Stimulated activated CD8-positive, alpha-beta memory T cell treated with anti-CD3 and anti-CD28 coated beads, Interleukin-12 subunit alpha, Interleukin-12 subunit beta, amount 100 ng/mL, for 4 hours (primary cell): Measurements from ENCODE around the gene MSI2.

Experiments
- DNase-seq: peaks from one replicate; pipeline ENCODE4 v3.0.0-alpha.2; 2020; ENCODE audit warnings: low read depth

Gene MSI2

DNA sequence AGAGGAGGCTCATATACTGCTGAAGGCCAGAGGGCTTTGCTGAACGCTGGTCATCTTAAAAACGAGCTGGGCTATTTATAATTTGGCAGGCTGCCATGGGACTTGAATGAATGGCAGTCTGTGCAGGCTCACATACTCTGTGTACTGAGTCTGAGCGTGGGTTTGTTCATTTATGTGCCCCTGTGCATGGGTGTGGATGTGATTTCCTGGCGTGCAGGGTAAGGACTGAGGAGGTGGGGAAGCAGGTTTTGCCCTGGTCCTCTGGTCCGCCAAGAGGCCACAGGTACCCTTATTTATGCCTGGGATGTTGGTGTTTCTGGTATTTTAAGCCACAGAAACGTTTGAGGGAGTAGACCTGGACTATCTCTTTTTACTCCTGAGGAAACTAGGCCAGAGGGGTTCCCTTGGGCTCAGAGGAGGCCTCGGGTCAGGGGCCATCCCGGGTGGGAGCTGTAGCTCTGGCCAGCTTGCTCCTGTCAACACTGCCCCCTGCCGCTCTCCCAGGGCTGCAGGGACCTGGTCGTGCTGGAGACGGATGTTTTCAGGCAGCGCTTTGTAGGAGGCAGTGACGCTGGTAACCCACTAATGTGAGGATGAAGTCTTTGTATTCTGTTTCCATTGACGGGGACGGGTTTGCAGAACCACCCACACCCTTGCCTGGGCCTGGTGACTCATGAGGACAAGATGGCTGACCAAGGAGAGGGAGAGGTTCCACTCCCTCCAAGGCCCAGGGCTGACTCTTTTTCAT, 184.4 kb downstream of the MSI2 start:
- DNase-seq, result peak; percentile 56

DNA sequence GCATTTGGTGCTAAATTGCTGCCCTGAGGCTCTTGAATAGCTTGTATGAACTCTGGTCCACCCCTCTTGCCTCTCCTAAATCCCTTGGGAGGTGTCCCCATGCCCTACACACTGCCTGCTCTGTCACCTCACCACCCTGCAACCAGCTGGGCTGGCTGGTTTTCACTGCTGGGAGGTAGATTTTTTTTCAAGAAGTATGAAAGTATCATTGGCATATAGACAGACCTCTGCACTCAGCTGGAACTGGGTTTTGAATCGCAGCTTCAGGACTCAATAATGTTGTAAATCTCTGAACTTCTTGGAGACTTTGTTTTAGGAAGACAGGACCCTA, 184.9 kb downstream of the MSI2 start:
- DNase-seq, result no peak

DNA sequence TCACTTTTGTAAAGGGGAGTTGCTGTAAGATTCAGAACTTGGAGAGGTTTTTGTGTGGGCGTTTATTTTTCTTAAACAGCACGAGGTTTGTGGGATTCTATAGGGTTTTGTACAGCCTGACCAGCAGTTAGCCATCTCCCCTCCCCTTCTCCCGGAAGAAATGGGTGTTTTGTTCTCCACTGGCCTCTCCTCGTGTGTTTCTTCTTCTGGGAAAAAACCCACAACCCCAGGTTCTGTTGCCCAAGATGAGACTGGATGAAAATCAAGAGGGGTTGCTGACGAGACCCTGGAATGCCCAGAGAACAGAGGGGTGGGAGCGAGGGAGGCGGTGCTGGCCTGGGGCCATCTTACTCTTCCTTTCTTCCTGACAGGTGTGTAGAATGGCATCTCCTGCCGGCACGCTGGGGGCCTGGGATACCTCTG, 186.1 kb downstream of the MSI2 start:
- no peak for DNase-seq

DNA sequence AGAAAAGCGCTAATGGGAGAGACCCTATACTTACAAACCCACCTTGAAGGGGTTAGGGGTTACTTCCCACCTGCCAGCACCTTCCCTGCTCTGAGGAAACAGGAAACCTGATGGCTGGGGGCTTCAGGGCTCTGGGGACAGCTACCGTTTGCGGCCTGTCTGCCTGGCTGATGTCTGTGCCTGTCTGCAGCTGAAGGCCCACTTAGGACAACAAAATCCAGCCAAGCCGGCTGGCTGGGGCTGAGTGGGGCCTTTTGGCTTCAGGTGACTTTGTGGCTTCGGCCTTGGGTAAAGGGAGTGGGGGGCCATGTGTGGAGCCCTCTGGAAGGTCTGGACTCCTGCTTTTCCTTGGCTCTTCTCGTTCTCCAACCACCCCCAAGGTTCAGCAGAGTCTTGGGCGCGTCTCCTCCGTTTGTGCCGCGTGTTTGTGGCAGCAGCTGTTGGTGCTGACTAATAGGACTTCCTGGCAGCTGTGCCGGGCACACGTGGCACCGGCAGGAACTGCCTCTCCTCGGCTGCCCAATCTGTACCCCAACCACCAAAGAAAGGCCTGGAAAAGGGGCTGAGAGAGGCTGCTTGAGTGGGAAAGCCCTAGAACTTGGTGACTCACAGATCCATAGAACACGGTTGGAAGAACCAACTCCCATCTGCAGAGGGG, 186.7 kb downstream of the MSI2 start:
- DNase-seq, result peak; percentile 36

DNA sequence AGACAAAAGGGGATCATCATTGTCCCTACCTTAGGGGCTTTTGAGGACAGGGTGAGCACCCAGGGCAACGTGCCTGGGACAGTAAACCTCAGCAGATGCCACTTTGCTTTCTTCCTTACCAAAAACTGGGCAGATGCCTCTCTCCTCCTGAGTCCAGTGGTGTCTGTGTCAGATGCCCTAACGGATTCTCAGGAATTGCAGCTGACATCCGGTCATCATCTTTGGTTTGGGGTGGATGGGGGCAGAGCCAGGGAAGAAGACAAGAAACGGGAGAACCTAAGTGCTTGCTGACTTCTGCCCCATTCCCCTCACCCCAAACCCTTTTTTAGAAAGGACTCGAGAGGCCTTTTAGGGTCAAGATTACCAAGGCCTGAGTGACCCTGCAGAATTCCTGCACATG, 187.5 kb downstream of the MSI2 start:
- DNase-seq, result no peak

DNA sequence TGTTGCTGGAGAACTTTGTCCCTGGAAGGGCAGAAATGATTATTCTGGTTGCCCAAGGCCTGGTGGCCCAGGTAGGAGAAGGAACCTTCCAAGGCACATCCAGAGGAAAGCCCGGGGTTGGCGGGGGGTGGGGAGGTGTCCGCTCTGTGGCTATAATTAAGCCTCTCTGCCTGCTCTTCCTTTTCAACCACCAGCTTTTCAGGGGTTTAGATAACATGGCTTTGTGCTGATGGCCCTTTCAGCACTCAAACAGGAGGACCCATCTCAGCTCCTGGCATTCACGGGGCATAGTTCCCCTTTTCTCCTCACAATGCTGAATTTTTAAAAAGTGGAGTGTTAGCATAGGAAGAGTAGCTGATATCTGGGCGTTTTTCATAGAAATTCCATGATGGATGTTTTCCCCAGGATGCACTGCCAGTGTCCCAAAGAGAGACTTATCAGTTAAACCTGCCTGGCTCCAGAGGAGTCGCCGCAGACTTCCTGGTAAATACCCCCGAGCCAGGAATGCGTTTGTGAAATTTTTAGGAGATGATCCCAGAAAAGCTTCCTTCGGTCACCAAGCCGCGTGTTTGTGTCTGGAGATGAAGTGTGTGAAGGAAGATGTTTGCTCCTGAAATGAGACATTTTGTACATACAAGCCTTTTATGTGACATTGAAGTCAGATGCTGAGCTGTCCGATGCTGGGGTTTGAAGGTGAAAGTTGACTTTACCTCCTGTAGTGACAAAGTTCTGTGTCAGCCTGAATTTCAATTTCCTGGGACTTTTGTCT, 188.5 kb downstream of the MSI2 start:
- no peak for DNase-seq

DNA sequence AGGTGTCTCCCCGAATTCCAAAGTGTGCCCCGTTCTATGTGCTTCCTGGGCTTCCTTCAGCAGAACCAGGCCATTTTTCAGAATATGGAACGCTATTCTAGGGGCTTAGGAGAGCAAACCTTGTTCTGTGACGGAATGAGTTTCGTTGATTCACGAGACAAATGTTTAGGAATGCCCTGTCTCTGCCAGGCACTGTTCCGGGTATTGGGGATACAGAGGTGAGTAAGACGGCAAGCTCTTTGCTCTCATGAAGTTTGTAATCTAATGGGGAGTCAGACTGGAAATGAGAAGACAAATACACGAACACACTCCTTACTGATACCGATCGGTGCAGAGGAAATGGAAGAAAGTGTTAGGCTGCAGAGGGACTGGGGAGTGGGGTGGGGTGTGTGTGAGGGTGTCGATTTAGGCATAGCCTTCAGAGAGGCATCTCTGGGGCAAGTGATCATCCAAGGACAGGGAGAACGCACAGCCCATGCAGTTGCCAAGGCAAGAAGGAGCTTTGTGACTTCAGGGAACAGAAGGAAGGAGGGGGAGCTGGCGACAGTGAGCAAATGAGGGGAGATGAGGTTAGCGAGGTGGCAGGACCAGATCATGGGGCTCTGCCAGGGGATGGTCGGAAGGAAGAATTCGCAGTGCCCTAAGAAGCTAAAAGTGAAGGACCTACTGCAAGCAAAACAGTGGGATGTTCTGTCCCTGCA, 189.6 kb downstream of the MSI2 start:
- DNase-seq, result no peak

DNA sequence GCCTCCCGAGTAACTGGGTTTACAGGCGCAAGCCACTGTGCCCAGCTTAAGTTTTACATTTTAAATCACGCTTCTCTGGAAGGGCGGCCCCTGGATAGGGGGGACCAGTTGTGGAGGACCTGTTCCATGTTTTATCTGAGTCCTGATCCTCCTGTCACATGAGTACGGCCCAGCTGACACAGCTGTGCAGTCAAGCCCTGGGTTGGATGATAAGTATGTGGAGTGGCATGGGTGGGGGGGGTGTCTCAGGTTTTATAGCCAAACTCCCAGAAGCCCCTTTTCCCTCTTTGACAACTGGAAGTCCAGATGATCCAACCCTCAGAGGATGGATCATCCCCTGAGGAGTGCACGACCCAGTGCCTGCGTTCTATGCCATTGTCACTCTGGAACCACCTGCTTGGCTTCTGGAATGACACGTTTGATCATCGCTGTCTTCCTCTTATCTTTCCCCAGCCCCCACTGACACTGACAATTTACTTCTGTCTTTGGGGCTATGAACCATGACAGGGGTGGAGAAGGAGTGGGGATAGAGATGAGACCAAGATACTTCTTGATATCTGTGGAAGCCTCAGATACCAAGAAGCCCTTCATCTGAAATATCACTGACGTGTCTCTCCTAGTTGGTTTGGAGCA, 191.2 kb downstream of the MSI2 start:
- no peak for DNase-seq

DNA sequence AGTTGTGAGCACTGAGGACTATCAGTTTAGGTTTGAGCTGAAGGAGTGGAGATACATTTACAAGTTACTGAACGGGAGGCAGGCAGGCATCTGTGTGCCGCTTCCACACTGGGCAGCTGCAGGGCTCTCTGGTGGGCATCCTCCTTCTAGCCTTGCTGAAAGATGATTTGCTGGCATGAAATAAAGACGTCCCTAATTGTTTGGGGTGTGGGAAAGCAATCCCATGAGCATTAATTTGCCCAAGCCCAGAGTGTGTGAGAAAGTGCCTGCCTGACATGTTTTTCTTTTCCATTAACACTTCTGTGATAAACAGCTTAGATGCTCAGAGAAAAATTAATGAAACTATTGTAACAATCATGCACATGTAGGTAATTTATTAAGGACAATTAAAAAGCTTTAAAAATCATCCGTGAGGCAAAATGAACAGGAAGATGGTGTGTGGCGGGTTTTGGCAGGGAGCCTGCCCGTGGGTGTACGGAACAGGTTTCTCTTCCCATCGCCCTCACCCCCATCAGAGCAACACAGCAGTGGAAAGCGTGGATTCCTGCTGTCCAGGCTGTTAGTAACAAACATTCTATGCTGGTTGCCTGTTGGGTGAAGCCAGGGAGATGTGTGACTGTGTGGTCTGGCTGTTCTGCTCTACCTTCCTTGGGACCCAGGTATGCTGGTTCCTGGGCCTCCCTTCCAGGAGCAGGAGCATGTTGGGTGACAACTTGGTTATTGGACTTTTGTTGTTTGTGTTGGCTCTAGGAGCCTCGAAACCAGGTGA, 191.9 kb downstream of the MSI2 start:
- DNase-seq, result no peak

DNA sequence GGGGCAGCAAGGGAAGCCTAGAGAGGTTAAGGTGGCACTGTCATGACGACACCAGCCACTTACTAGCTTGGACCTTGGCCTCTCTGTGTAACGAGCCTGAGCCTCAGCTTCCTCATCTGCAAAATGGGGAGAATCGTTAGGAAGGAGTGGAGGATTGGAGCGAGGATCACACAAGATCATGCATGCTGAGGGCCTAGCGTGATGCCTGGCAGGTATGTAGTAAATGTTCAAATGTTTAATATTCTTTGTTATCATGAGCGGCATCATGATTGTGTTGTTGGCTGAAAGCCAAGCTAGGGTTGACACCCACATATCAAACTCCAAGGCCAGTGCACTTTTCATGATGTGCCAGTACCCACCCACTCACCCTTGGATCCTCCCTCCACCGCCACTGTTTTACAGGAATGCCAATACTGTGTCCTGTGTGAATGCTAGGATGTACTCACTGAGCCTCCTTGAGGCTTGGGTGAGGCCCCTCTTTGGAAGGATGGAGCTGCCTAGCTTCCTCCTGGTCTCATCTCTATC, 192.5 kb downstream of the MSI2 start:
- no peak for DNase-seq

DNA sequence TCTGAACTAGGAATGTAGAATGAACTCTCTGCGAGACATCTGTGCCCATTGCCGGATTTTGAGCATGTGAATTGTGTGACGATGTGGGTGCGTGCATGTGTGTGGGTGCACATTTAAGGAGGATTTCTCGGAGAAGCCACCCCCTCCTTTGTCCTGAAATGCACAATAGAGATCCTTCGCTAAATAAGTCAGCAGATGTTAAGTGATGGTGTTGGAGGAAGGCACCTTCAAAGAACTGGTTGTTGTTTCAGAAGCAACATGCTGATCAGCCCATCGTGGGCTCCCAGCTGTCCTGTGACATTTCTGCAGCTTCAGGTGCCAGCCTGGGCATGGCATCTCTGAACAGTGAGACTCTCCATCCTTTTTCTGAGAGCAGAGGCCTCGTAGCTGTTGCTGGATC, 194.9 kb downstream of the MSI2 start:
- no peak for DNase-seq

DNA sequence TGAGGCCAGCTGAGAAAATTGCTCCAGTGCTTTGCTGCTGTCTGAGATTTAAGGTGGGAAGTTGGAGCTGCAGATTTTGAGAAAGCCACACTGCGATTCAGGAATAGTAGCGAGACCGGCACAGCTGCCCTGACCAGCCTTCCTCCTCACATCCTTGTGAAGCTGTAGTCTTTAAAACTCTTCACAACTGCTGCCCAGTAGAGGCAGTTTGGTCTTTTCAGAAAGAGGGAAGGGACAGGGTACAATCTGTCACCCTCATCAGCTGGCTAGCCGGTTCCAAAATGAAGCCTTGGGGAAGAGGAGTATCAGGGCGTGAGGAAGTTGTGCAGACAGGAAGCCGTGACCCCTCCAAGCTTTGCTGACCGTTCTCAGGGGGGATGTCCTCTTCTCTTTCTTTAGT, 195.3 kb downstream of the MSI2 start:
- no peak for DNase-seq

DNA sequence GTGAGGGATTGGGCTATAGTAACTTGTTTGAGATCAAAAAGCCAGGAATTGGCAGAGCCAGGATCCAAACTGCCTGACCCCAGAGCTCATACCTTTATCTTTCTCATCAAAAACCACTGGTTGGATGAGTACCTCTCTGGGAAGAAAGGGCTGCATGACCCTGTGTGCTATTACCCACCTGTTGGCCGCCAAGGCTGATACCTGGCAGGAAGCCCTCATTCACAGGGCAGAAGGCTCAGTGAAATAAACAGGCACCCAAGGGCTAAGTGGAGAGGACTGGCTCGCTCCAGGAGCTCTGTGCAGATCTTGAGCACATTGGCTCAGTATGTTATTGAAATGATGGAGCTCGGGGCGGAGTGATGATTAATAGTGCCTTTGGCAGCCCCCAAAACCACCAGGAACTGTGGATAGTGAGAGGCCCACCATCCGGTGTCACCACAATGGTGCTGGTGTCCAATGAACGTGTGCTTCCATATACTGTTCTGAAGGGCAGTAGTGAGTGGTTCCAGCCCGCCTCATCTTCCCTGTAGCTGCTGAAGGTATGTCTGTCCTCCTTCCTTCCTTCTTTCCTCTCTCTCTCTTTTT, 197.6 kb downstream of the MSI2 start:
- no peak for DNase-seq

DNA sequence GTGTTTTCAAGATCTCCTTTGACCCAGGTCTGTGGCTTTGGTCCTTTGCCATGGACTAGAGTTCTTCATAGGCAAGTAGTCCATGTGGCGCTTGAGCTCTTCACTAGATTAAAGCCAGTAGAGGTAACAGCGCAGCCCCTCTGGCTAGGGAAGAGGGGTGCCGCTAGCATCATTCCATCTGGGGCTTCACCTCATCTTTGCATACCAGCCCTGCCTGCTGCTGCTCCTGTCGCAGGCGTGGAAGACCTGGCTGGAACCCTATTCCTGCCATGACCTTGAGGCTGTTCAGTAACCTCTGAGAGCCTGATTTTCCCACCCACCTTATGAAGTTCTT, 198.4 kb downstream of the MSI2 start:
- DNase-seq, result no peak

DNA sequence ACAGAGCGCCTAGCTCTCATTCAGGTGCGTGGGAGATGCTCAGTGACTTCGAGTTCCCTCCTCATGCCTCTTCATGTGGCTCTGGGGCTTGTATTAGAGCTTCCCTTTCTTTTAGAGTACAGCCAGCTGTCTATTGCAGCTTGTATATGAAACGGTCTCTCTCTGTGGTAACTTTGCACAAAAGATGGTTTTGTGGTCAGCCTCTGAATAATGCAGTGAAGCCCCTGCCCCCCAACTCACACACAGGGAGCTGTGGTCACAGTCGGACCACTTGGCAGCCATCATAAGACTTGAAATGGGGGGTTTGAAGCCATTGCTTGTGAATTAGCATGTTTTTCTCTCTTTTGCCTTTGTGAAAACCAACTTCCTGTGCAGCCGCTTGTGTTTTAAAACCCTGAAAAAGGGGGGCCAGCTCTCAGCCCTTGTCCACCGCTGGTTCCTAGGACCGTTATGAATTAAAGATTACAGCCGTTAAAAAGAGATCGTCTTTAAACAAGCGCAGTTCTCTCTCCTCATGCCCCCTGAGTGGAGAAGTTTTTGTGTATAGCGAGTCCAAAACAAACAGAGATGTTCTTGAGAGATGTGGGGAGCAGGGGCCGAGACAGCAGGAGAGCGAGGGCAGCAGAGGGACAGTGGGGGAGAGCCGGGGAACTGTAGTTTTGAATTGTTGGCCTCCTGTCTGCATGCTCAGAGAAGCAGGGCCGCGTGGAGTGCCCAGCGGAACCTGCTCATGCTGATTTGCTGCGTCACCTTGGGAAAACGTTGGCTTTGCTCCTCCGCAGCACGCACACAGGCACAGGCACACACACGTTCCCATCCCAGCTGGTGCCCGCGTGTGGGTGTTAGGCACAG, 199.0 kb downstream of the MSI2 start:
- peak; percentile 5 for DNase-seq

DNA sequence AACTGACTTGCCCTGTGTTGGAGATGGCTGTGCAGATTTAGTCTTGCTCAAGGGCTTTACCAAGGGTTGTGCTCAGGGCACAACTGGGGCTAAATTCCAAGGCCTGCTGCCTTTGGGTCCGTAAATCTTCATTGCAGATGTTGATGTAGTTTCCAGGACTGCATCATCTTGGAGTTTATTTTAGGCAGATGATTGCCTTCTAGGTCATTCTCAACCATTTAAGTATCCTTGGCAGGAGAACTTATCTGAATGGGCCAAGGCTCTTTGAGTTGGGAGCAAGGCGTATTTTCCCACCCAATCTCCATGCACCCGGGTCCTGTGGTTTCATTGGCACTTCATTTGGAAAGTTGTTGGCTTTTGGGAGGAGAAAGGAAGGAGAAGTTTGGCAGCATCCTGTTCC, 200.3 kb downstream of the MSI2 start:
- DNase-seq, result no peak

DNA sequence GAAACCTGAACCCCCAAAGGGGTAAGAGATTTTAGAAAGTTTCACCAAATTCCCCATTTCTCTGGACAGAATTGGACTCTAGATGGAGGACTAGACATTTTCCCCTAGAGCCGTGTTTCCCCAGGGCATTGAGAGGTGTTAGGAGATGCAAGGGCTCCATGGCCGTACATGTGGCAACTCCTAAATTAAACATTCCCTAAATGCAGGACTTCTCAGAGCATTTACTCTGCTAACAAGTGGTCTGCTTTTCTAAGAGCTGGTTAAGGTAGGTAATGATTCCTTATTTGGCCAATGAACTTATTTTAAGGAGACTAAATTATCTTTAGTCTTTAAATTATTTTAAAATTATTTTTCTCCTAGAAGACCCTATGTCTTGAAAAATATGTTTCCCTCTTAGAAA, 200.9 kb downstream of the MSI2 start:
- no peak for DNase-seq

DNA sequence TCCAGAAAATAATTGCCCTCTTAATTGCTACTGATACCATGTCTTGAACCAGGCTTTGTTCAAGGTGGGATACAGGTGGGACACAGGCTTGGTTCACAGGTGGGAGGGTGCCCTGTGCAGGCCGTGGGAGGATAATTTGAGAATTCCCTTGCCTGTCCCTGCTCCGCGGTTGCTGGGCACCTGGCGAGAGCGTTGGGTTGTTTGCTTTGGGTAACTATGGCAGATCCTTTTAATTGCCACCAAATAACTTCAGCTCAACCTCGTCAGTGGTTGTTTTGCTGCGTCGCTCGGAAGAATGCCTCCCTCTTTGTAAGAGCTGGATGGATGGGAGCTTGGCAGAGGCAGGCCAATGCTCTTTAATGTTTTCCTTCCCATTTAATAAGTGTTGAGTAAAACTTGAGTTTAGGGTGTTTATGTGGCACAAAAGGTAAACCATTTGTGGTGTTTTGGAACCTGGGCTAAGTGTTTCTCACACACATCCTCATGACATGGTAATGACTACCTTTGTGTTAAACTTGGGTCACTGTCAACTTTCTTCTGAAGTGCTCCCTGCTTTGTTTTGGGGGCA, 202.5 kb downstream of the MSI2 start:
- no peak for DNase-seq

DNA sequence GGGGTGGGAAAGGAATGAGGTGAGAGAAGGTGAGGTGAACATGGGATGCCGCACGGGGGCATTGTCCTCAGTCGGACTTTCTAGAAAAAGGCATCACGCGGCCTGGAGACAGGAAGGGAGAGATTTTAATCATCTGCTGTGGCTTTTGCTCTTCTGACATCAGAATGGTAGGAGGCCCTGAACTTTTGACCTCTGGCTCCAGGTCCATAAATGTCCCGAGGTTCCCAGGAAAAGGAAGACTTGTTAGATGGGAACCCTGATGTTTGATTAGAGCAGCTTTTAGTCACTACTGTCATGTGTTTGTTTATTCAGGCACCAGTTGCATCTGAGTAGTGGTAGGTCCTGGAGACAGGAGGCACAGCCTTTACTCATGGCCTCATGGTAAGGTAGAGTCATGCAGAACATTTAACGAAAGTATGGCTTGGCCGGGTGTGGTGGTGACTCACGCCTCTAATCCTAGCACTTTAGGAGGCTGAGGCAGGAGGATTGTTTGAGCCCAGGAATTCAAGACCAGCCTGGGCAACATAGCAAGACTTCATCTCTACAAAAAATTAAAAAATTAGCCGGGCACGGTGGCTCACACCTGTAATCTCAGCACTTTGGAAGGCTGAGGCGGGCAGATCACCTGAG, 203.1 kb downstream of the MSI2 start:
- DNase-seq, result no peak
